Measurements from ENCODE around the gene NRF1. TPM values are rescaled to one million over a fixed set of nuclear protein-coding genes. Genes with fewer than 3 reads are reported as not detected.
"Not testable (repeated sequence)": the region's sequence is repeated elsewhere in the genome, so short reads cannot be mapped to it uniquely, and the experiment has no call there.

Gene NRF1
- total and polyA plus RNA-seq, 2 of the 8 experiments (the other 6 are each of a cell fraction or from before 2014, with no cell fraction given), result 18.2 to 21.4 TPM

- H4K20me1 ChIP-seq (replicated peaks in 1 of 2; ENCODE audit: control insufficient read depth in 1 of 2, insufficient read depth in 2 of 2, low read length in 2 of 2); H4K5ac ChIP-seq (ENCODE audit: insufficient read length, low read depth, low read length); H2BK20ac ChIP-seq (ENCODE audit: low read length); H2BK5ac ChIP-seq (ENCODE audit: low read depth, low read length); FAIRE-seq; H3K36me3 ChIP-seq (ENCODE audit: control insufficient read depth in 2 of 4, insufficient read depth in 4 of 4, low read length in 3 of 4); H3K4me1 ChIP-seq (replicated peaks in 1 of 4; ENCODE audit: control insufficient read depth in 3 of 4, insufficient read depth in 4 of 4, low read length in 3 of 4); H3K27ac ChIP-seq (ENCODE audit: low read depth, low read length); H2BK12ac ChIP-seq (ENCODE audit: low read depth, low read length); H3K79me1 ChIP-seq (ENCODE audit: low read depth, low read length); H3K9ac ChIP-seq (replicated peaks in 1 of 4; ENCODE audit: extremely low read depth in 1 of 4, low read depth in 3 of 4, low read length in 3 of 4); H2AK5ac ChIP-seq (ENCODE audit: low read depth, low read length); H3K4me2 ChIP-seq (ENCODE audit: insufficient read depth in 1 of 2, low read depth in 2 of 2, low read length in 2 of 2); H4K91ac ChIP-seq (replicated peaks; ENCODE audit: insufficient read length, low read length); H2AFZ ChIP-seq (ENCODE audit: low read length); H3K56ac ChIP-seq (replicated peaks; ENCODE audit: insufficient read length, low read depth, low read length); H3K23me2 ChIP-seq (ENCODE audit: low read depth, low read length); H3K9me3 ChIP-seq (ENCODE audit: insufficient read depth in 2 of 2, low read depth in 1 of 2, low read length in 1 of 2); H3K4ac ChIP-seq (replicated peaks; ENCODE audit: insufficient read length, low read depth, low read length); POLR2A ChIA-PET (ENCODE audit: partially characterized antibody); H3K4me3 ChIP-seq (ENCODE audit: extremely low read depth in 1 of 4, insufficient read depth in 2 of 4, low read depth in 3 of 4, low read length in 4 of 4); H3K23ac ChIP-seq (ENCODE audit: insufficient read length); H2BK120ac ChIP-seq (replicated peaks; ENCODE audit: low read depth, low read length); H3K14ac ChIP-seq (ENCODE audit: insufficient read length); H3K79me2 ChIP-seq (ENCODE audit: control insufficient read depth in 1 of 2, insufficient read depth in 2 of 2, low read length in 2 of 2); H3K18ac ChIP-seq (ENCODE audit: extremely low read depth, low read length); DNase-seq (ENCODE audit: low read depth in 1 of 2, low spot score in 2 of 2); H3K27me3 ChIP-seq (replicated peaks in 1 of 4; ENCODE audit: control insufficient read depth in 3 of 4, extremely low read depth in 1 of 4, insufficient read depth in 3 of 4, low read length in 3 of 4); H2BK15ac ChIP-seq (ENCODE audit: low read length); H4K8ac ChIP-seq (ENCODE audit: extremely low read depth, insufficient read depth, low read length): not testable (repeated sequence)
- CTCF ChIA-PET (ENCODE audit: partially characterized antibody), result interaction anchor here (0.8 to 2.2 kb wide), 4 partner anchors 10 to 70 kb away, joined by 3 to 9 read pairs (median 6); no protein-coding TSS in a partner anchor
- 80% methylated on average over 6 of the region's 6 CpGs; no CpG with 5 or more reads in 1 of the 2 experiments for WGBS, 2 experiments (ENCODE audit: extremely low coverage in 1 of 2, insufficient coverage in 1 of 2, insufficient read length in 1 of 2, insufficient replicate concordance in 2 of 2, low coverage in 1 of 2, low lambda C conversion rate in 2 of 2, missing lambda C conversion rate in 1 of 2)
Observed at GRCh38 chr7:129596386-129596785, 15.1 kb upstream of the NRF1 start.
